Measurements from ENCODE around the gene PEAK1. TPM values are rescaled to one million over a fixed set of nuclear protein-coding genes. Genes with fewer than 3 reads are reported as not detected.

Gene PEAK1
- polyA plus RNA-seq, 1 experiment = 40.7 TPM

- CTCF ChIA-PET = interaction anchor here (0.7 to 1.6 kb wide), 2 partner anchors 34 to 45 kb away, joined by 3 to 5 read pairs; no protein-coding TSS in a partner anchor
- POLR2A ChIA-PET = no interaction called here
- Histone ChIP-seq H3K36me3 (ENCODE audit: control insufficient read depth, insufficient read depth, low read length) (no peaks in the 10 kb centered on the region), H3K27me3 (ENCODE audit: control insufficient read depth, insufficient read depth, low read length) (peaks cover 2% of the 10 kb centered on the region; the same call in 1 of the 2 replicates), H3K4me3 (ENCODE audit: low read depth, low read length) (no peak overlapping the region)
- DNase-seq (ENCODE audit: low read depth) = no peak
- TF ChIP-seq CTCF (IDR thresholded peaks at IDR 0.05; ENCODE audit: insufficient read depth, low read depth, low read length) = no peak
Observed at GRCh38 chr15:77068633-77069032, 351.3 kb downstream of the PEAK1 start.

- no peak for TF ChIP-seq CTCF (IDR thresholded peaks at IDR 0.05; ENCODE audit: insufficient read depth, low read depth, low read length)
- ChIA-PET CTCF (interaction anchor here (0.7 to 1.3 kb wide), 2 partner anchors 33 to 44 kb away, joined by 3 read pairs; no protein-coding TSS in a partner anchor), POLR2A (no interaction called here)
- Histone ChIP-seq H3K27me3 (ENCODE audit: control insufficient read depth, insufficient read depth, low read length) (no peaks in the 10 kb centered on the region), H3K36me3 (ENCODE audit: control insufficient read depth, insufficient read depth, low read length) (no peaks in the 10 kb centered on the region), H3K4me3 (ENCODE audit: low read depth, low read length) (no peak overlapping the region)
- no peak for DNase-seq (ENCODE audit: low read depth)
Observed at GRCh38 chr15:77067691-77068367, 352.1 kb downstream of the PEAK1 start.

- no peak overlapping the region for H3K4me3 ChIP-seq (ENCODE audit: low read depth, low read length)
- POLR2A ChIA-PET = no interaction called here
- TF ChIP-seq CTCF (IDR thresholded peaks at IDR 0.05; ENCODE audit: insufficient read depth, low read depth, low read length) = no peak
- H3K27me3 ChIP-seq (ENCODE audit: control insufficient read depth, insufficient read depth, low read length) = no peaks in the 10 kb centered on the region
- CTCF ChIA-PET = interaction anchor here (1.3 kb wide), 1 partner anchor 32 kb away, joined by 3 read pairs; no protein-coding TSS in a partner anchor
- no peak for DNase-seq (ENCODE audit: low read depth)
- no peaks in the 10 kb centered on the region for H3K36me3 ChIP-seq (ENCODE audit: control insufficient read depth, insufficient read depth, low read length)
Observed at GRCh38 chr15:77066971-77067690, 352.8 kb downstream of the PEAK1 start.

GRCh38 chr15:77064539-77065308 is 355.2 kb downstream of the PEAK1 start:
- TF ChIP-seq CTCF (IDR thresholded peaks at IDR 0.05; ENCODE audit: insufficient read depth, low read depth, low read length) = no peak
- ChIA-PET CTCF (interaction anchor here (0.9 kb wide), 1 partner anchor 14 kb away, joined by 3 read pairs; no protein-coding TSS in a partner anchor), POLR2A (no interaction called here)
- Histone ChIP-seq H3K4me3 (ENCODE audit: low read depth, low read length) (no peak overlapping the region), H3K36me3 (ENCODE audit: control insufficient read depth, insufficient read depth, low read length) (no peaks in the 10 kb centered on the region), H3K27me3 (ENCODE audit: control insufficient read depth, insufficient read depth, low read length) (no peaks in the 10 kb centered on the region)
- no peak for DNase-seq (ENCODE audit: low read depth)

GRCh38 chr15:77064063-77064462 is 355.8 kb downstream of the PEAK1 start:
- Histone ChIP-seq H3K36me3 (ENCODE audit: control insufficient read depth, insufficient read depth, low read length) (no peaks in the 10 kb centered on the region), H3K4me3 (ENCODE audit: low read depth, low read length) (no peak overlapping the region), H3K27me3 (ENCODE audit: control insufficient read depth, insufficient read depth, low read length) (no peaks in the 10 kb centered on the region)
- CTCF ChIA-PET = interaction anchor here (0.9 kb wide), 1 partner anchor 14 kb away, joined by 3 read pairs; no protein-coding TSS in a partner anchor
- POLR2A ChIA-PET = no interaction called here
- DNase-seq (ENCODE audit: low read depth) = no peak
- TF ChIP-seq CTCF (IDR thresholded peaks at IDR 0.05; ENCODE audit: insufficient read depth, low read depth, low read length) = no peak
